ELR (cell line): Measurements from ENCODE around the gene ABT1.
"Not testable (repeated sequence)": the region's sequence is repeated elsewhere in the genome, so short reads cannot be mapped to it uniquely, and the experiment has no call there.

Experiments
- DNase-seq: peaks from one replicate; pipeline ENCODE4 v3.0.0-alpha.2; 2015; ENCODE audit warnings: low read depth

Gene ABT1

DNA sequence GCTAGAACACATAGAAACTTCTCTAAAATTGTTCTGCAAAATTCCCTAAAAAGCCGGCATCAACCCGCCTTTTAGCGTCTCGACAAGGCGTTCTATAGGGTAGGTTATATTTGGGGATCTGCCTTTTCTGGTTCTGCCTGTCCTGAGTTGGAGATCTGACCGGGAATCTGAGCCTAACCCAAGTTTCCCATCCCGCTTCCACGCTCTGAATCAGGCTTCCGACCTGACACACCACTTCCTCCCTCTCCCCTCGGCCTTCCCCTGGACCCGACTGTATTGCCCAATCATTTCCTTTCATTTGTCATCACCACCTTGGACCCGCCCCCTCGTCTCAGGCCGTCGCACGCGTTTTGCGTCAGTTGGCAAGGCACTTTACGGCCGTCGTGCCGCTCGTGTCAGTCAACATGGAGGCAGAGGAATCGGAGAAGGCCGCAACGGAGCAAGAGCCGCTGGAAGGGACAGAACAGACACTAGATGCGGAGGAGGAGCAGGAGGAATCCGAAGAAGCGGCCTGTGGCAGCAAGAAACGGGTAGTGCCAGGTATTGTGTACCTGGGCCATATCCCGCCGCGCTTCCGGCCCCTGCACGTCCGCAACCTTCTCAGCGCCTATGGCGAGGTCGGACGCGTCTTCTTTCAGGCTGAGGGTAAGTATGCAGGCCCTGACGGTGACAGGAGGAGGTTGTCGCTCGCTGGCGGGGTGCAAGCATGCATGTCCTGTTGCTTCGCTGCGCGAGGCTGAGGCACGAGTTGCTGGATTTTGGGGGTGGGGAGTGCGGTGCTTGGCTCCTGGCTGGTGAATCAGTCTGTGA, at the start of gene ABT1:
ABT1 (plus strand) TSS at position 375 of the 810 bp plus-strand sequence; CDS start at position 405, 30 bp downstream.
- peak; percentile 100 for DNase-seq

GRCh38 chr6:26547363-26547762, 49.4 kb upstream of the ABT1 start:
- not testable (repeated sequence) for DNase-seq

GRCh38 chr6:26550250-26550993, 46.3 kb upstream of the ABT1 start:
- DNase-seq = peak; percentile 76

DNA sequence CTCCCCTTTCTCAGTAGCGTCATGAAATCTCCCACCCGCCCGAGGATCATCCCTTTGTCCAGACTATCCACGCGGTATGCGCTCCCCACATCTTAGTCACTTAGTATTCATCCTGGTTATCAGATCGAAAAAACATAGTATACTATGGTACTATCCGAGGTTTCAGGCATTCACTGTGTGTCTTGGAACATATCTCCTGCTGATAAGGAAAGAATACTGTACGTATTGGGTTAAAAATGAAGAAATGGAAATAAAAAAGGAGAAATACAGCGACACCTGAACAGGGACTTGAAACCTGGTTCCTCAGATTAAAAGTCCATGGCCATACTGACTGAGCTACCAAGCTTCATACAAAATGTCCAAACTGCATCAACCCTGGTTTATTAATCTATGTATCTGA, 44.5 kb upstream of the ABT1 start:
- DNase-seq = no peak

GRCh38 chr6:26552640-26553188, 44.0 kb upstream of the ABT1 start:
- peak; percentile 24 for DNase-seq

DNA sequence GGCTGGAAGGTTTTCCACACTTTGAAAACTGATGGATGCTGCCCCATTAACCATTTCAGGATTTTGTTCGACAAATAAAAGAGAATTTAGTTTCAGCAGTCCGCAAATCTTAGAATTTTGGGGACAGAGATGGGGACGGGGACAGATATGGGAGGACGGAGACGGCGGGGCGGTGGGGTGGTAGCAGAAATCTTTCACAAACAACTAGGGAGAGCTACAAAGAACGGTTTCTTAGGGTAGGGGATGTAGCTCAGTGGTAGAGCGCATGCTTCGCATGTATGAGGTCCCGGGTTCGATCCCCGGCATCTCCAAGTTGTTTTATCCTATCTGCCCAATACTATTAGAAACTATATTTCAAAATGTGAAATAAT, 43.5 kb upstream of the ABT1 start:
- DNase-seq = peak; percentile 78

DNA sequence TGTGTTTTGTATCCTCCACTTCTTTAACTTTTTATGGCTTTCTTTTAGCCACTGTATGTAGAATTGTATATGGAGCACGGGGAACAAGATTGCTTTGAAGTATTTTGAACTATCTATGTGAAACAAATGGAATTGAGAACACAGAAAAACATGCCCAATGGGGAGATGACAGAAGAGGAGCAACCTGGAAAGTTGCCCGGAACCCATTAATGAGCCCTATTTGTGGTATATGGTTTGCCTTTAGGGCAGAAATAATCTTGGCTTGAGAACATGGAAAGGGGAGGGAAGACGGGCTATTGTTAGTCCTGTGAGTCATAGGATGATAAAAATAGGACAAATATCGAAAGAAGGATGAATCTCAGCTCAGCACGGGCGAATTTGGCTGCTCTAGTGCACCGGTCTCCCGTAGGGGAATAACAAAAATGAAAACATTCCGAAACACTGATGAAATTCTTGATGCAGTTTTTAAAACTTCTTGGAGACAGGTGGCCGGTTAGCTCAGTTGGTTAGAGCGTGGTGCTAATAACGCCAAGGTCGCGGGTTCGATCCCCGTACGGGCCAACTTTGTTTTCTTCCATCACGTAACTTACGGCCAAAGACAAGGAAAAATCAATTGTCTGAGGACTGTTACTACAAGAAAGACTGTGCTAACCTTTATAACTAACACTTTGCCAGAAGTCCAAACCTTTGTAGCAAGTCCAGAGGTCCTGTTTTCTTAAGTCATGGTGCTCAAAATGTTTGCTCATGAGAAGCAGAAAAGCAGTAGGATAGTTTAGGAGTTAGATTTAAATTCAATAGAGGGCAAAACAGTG, 42.9 kb upstream of the ABT1 start:
- DNase-seq = peak; percentile 93

DNA sequence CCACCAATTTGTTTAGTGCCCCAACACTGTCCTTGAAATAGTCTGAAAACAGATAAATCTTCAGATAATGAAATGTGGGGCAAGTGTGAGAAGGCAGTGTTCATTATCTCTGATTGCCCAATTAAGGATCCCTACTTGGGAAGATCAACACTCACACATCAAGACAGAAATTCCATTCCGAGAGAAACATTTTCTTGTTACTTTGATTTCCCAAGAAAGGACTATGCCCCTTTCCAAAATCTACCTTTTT, 42.4 kb upstream of the ABT1 start:
- DNase-seq = no peak

- DNase-seq = peak; percentile 85
Observed at GRCh38 chr6:26554697-26555504, 41.9 kb upstream of the ABT1 start.

- DNase-seq = peak; percentile 64
Observed at GRCh38 chr6:26555505-26556262, 41.1 kb upstream of the ABT1 start.

DNA sequence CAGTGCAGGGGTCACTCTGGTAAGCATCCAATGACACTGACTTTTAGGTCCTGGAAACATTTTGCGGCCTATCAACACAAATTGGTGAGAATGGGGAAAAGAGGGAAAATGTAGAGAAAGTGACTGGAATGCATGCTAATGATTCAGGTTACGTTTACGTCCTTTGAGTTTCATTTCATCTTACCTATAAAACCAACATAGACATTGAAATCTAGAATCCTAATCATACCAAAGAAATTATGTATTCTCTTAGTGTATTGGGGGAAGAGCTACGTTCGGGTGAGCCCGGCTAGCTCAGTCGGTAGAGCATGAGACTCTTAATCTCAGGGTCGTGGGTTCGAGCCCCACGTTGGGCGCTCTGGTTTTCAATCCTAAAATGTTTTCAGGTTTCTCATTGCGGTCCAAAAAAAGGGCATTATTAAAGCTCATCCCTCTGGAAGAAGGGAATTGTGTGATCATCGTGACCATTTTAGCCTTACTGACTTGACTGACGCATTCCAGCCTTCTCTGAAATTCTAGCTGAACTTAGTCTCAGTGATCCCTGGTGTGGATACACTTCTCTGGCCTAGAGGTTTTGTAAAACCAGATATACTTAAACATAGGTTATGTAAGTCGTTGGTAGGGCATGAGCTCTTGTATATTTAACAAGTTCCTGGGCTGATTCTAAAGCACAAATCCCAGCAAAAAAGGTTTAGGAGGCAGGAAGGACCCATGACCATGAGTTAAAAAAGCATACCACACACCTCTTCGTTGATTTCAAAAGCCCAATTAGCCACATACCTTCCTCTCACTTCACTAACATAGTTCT, 40.3 kb upstream of the ABT1 start:
- DNase-seq = peak; percentile 97

DNA sequence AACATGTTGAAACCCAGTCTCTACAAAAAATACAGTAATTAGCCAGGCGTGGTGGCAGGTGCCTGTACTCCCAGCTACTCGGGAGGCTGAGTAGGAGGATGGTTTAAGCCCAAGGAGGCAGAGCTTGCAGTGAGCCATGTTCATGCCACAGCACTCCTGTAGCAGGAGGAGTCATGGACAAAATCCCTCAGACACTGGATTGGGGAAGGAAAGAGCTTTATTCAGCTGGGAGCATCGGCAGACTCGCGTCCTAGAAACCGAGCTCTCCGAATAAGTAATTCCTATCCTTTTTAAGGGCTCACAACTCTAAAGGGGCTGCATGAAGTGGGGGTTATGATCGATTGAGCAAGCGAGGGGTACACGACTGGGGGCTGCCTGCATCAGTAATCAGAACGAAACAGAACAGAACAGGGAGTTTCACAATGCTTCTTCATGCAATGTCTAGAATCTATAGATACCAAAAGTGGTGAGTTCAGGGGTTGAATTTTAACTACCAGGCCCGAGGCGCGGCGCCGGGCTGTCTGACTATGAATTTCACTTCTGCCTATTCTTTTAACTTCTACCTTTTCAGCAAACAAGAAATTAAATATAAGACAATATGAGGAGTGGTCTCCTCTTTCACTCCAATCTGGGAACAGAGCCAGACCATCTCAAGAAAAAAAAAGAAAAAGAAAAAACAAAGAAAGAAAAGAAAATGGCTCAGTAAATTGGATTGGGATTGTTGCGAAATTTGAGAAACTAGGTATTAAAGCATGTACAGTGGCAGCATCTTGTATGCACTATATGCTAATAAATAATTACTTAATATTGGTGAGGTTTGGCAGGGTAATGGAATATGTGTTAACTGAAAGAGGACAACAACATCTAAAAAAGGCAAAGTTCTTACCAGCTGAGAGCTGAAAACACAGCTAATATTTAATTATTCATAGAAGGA, 35.0 kb upstream of the ABT1 start:
- DNase-seq = no peak

DNA sequence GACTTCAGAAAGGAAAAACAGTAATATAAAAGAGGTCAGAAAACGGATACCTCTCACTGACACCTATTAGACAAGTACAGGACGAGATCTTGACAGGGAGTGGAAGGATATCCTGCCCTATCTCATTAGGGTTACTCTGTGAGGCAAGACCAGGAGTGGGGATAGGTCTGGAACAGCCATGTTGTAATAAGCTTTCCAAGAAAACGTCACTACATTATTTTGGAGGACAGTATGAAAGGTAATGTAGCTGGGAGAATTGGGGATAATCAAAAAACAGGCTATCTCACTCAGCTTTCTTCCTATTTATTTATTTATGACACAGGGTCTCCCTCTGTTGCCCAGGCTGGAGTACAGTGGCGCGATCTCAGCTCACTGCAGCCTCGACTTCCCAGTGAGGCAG, 33.3 kb upstream of the ABT1 start:
- no peak for DNase-seq

- DNase-seq = peak; percentile 87
Observed at GRCh38 chr6:26568601-26569432, 27.9 kb upstream of the ABT1 start.

DNA sequence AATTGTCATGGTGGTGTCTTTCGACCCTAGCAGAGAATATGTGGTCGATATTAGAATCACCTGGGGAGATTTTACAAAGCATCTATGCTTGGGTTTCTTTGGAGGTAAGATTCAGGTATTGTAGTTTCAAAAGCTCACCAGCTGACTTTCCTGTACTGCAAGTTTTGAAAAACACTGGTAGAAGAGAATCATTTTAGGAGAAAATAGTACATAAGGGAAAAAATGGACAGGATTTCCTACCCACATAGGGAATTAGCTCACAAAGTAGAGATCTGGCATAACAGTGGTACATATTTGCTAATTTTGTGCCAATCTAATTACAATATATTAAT, 27.4 kb upstream of the ABT1 start:
- no peak for DNase-seq

DNA sequence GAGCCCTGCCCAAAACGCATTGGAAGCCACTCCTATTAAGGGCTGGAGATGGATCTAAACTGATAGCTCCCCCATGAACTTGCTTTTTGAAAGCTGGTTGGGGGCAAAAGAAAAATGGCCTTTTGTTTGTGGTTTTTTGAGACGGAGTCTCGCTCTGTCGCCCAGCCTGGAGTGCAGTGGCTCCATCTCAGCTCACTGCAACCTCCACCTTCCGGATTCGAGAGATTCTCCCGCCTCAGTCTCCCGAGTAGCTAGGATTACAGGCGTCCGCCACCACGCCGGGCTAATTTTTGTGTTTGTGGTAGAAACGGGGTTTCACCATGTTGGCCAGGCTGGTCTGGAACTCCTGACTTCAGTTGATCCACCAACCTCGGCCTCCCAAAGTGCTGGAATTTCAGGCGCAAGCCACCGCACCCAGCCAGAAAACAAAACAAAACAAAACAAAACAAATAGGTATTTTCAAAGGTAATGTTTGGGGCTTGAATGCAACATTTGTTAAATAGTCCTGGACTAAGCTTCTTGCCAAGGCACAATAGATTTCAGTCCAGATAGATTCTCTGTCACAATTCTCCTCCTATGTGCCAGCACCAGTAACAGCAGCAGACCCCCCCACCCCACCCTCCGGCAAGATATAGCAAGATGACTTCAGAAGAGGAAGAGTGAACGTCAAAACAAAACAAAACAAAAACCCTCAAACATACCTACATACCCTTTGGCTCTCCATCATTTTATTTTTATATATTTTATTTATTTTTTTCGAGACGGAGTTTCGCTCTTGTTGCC, 26.5 kb upstream of the ABT1 start:
- no peak for DNase-seq

GRCh38 chr6:26571592-26572296, 25.0 kb upstream of the ABT1 start:
- peak; percentile 95 for DNase-seq
